KOPT-K1 (cell line): Measurements from ENCODE around the gene MME.

Experiments used
- H3K27ac ChIP-seq: fragments of 200-600 bp; sonication (generic); 2 replicates; pipeline ENCODE4 v1.5.1; 2016; ENCODE audit warnings: antibody characterized with exemption, mild to moderate bottlenecking, low read depth, low read length; ENCODE audit not compliant: poor library complexity, severe bottlenecking
- H3K36me3 ChIP-seq: fragments of 200-600 bp; sonication (generic); 2 replicates; pipeline ENCODE4 v1.5.1; 2017; ENCODE audit warnings: antibody characterized with exemption, mild to moderate bottlenecking, low read length, moderate library complexity; ENCODE audit not compliant: insufficient read depth
- H3K9me3 ChIP-seq: fragments of 200-600 bp; sonication (generic); 2 replicates; pipeline ENCODE4 v1.5.1; 2017; ENCODE audit warnings: antibody characterized with exemption, low read length, mild to moderate bottlenecking; ENCODE audit not compliant: insufficient read depth, poor library complexity, severe bottlenecking

The MME gene

GRCh38 chr3:155184011-155184410, 103.9 kb downstream of the MME start:
- H3K9me3 ChIP-seq = peaks cover 5% of the 10 kb centered on the region
- H3K36me3 ChIP-seq = no peaks in the 10 kb centered on the region
- H3K27ac ChIP-seq = peak overlapping the region; percentile 58

DNA sequence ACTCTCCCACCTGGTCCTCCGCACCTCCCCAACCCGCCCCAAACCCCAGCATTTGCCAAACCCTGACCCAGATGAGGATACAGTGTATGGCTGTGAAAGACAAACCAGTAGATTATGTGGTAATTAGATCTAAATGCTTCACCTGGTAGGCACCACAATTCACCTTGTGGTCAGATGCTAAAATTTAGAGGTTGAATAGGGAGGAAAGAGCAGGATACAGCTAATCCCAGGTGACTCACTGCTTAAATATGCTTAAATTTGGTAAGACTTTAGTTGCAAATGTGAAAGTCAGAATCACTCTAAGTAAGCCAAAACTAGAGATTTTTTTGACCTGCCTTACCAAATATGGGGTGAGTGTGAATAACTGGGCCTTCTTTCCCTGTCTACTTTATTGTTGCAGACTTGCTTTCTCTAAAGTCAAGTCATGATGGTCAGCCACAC, 105.5 kb downstream of the MME start:
- Histone ChIP-seq H3K36me3 (no peaks in the 10 kb centered on the region), H3K27ac (no peak overlapping the region), H3K9me3 (peaks cover 5% of the 10 kb centered on the region)

GRCh38 chr3:155188031-155188430, 107.9 kb downstream of the MME start:
- peaks cover 1% of the 10 kb centered on the region for H3K9me3 ChIP-seq

DNA sequence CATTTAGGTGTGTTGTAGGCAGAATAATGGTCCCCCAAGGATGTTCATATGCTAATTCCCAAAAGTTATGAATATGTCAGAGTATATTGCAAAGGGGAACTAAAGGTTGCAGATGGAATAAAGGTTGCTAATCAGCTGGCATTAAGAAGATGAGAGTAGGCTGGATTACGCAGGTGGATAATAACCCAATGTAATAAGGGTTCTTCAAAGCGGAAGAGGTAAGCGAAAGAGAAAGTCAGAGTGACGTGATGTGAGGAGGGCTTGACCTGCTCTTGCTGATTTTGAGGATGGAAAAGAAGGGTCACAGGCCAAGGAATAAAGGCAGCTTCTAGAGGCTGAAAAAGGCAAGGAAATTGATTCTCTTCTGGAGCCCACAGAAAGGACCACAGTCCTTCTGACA, 109.4 kb downstream of the MME start:
- no peaks in the 10 kb centered on the region for H3K9me3 ChIP-seq
- H3K27ac ChIP-seq = no peak overlapping the region
- H3K36me3 ChIP-seq = no peaks in the 10 kb centered on the region

More at GRCh38 chr3:155188031-155188430, 107.9 kb downstream of the MME start:
- Histone ChIP-seq H3K36me3 (no peaks in the 10 kb centered on the region), H3K27ac (no peak overlapping the region)

GRCh38 chr3:155190691-155191090, 110.6 kb downstream of the MME start:
- no peaks in the 10 kb centered on the region for H3K9me3 ChIP-seq
- no peaks in the 10 kb centered on the region for H3K36me3 ChIP-seq
- no peak overlapping the region for H3K27ac ChIP-seq

DNA sequence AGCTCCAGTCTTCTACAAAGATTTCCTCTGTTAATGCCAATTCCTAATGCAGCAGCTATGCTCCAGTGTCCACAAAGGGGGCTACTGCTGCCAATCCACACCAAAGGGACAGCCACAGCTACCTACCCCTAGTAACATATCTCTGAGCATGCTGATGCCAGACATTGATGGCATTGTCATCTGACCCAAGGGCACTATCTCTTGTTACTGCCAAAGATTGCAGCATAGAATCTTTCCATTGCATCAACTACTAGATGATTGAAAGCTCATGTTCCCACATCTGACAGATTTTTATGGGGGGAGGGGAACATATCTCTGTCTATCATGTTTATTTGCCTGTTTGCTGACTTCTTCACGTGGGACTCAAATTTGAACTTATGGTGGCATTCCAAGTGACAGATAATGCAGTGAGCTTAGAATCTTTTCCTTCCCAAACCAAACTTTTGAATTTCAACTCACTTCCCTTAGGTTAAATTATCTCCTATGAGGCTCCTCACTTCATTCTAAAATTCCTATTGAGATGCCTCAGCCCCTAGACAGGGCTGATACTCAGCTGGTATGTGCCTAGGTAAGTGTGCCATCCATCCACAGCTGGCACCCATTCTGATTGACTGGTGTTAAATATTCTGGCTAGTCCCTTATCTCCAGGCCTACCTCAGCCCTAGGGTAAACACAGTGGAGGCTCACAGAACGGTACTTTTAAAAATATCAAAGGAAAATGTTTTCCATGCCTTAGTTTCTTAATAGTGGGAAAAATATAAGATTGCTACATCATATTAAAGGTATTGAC, 113.0 kb downstream of the MME start:
- no peaks in the 10 kb centered on the region for H3K9me3 ChIP-seq
- H3K27ac ChIP-seq = no peak overlapping the region
- no peaks in the 10 kb centered on the region for H3K36me3 ChIP-seq

- H3K36me3 ChIP-seq = no peaks in the 10 kb centered on the region
- no peaks in the 10 kb centered on the region for H3K9me3 ChIP-seq
- H3K27ac ChIP-seq = no peak overlapping the region
Observed at GRCh38 chr3:155193868-155194267, 113.7 kb downstream of the MME start.

DNA sequence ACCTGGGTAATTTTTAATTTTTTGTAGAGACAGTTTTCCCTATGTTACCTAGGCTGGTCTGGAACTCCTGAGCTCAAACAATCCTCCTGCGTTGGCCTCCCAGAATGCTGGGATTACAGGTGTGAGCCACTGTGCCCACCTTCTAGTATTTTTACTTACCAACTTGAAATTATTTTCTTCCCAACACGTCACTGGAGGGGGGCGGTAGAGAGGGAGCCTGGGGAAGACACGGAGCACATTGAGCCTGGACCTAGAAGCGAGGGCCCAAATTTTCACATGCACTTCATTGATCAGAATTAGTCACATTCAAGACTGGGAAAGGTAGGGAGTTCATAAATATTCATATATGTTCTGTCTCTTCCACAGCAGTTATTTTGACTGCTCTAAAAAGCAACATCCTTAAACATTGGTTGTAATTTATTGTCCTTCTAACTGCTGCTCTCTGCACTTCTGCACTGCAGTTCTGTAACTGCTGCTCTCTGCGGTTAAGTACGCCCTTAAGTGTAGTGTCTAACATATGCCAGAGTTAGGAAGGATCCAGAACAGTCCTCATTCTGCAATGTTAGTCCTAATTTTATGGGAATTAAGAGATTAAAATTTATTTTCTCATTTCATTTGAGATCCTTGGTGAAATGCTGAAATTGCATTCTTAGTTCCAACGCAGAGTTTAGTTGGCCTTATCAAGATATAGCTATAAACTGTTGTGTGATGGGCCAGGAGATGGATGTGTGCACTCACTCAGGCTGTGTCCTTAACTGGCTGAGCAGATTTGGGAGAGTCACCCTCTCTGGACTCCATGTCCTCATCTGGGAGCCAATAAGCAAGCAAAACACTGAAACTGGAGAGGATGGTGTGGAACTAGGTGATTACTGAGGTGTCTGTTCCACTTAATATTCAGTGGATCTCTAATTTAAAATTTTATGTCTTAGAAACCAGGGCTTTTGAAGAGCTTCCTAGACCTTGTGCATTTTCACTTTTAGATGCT, 115.1 kb downstream of the MME start:
- Histone ChIP-seq H3K36me3 (no peaks in the 10 kb centered on the region), H3K27ac (no peak overlapping the region), H3K9me3 (no peaks in the 10 kb centered on the region)

DNA sequence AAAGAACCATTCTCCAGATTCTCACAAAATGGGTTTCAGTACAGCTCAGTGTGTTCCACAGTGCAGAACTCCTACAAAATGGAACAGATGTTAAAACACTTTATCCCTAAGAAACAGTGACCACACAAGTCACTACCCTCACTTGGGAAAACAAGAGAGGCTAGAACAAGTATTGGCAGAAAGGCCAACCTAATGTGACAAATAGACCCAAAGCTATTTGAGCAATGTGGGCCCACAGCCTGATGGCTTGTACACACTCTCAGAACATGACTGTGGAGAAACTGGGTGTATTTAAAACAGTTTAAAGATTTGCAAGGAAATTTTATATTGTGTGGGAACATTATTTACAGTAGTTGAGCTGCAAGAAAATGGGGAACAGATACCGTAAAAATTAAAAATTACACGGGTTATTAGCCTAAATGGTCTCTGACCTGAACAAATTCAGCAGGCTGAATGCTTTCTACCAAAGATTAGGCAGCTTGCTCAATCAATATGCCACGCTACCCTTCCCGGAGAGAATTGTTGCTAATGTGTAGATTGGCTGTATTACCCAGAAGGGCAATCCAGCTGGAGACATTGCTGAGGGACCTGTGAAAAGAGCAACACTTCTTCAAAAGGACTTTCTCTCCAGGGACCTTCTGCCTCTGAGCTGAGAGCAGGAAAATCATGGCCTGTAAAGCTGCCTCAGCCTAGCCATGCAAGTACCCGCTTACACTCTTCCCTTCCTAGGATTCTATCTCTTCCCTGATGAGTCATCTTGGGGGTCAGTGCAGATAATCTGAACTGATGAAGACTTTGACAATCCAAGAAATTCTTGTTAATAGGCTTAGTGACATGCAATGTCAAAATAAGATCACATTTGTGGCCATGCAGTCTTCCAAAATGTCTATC, 116.3 kb downstream of the MME start:
- no peak overlapping the region for H3K27ac ChIP-seq
- no peaks in the 10 kb centered on the region for H3K9me3 ChIP-seq
- H3K36me3 ChIP-seq = no peaks in the 10 kb centered on the region

- H3K27ac ChIP-seq = no peak overlapping the region
Observed at GRCh38 chr3:155197786-155198185, 117.7 kb downstream of the MME start.

GRCh38 chr3:155202626-155203025, 122.5 kb downstream of the MME start:
- Histone ChIP-seq H3K36me3 (no peaks in the 10 kb centered on the region), H3K9me3 (no peaks in the 10 kb centered on the region), H3K27ac (no peak overlapping the region)

More at GRCh38 chr3:155197786-155198185, 117.7 kb downstream of the MME start:
- Histone ChIP-seq H3K9me3 (no peaks in the 10 kb centered on the region), H3K36me3 (no peaks in the 10 kb centered on the region)

- no peaks in the 10 kb centered on the region for H3K36me3 ChIP-seq
- no peaks in the 10 kb centered on the region for H3K9me3 ChIP-seq
- H3K27ac ChIP-seq = no peak overlapping the region
Observed at GRCh38 chr3:155204851-155205250, 124.7 kb downstream of the MME start.

DNA sequence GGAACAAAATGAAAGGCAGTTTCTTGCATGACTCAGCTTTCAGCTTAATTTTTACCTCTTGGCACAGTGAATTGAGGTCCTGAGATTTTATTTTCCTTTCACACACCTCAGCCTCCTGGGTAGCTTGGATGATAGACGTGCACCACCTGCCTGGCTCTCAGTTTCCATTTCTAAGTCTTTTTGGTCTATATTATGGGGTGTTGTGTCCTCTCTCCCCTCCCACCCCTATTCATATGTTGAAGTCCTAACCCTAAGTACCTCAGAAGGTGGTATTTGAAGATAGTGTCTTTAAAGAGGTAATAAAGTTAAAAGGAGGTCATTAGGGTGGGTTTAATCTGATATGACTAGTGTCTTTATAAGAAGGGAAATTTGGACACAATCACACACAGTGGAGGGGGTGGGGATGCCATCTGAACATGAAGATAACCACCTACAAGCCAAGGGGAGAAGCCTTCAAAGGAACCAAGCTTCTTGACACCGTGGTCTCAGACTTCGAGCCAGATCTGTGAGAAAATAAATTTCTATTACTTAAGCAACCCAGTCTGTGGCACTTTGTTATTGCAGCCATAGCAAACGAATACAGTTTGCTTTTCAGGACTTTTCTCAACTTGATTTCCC, 128.2 kb downstream of the MME start:
- no peaks in the 10 kb centered on the region for H3K36me3 ChIP-seq
- H3K27ac ChIP-seq = no peak overlapping the region
- H3K9me3 ChIP-seq = no peaks in the 10 kb centered on the region

- no peaks in the 10 kb centered on the region for H3K9me3 ChIP-seq
- H3K36me3 ChIP-seq = no peaks in the 10 kb centered on the region
- H3K27ac ChIP-seq = no peak overlapping the region
Observed at GRCh38 chr3:155210736-155211135, 130.6 kb downstream of the MME start.
